ENCODE results near the gene S1PR3.

- TF ChIP-seq POLR2A (IDR thresholded peaks at IDR 0.05; ENCODE audit: low read depth, low read length) (no peak), POLR2AphosphoS5 (IDR thresholded peaks at IDR 0.05; ENCODE audit: low read depth, low read length) (no peak)
Observed at GRCh38 chr9:88979021-88979420, 12.2 kb upstream of the S1PR3 start.

Measured in GM12892 (cell line).